ENCODE data around the gene C1QTNF12.

GRCh38 chr1:1283821-1284220 lies 37.3 kb upstream of the C1QTNF12 start:
- TF ChIP-seq CTCF (IDR thresholded peaks at IDR 0.05 in 4 of 5, conservative IDR thresholded peaks at IDR 0.05 in 1 of 5), result no peak
- no peak for TF ChIP-seq POLR2A (IDR thresholded peaks at IDR 0.05)
